Spleen (tissue), 11 donors: Measurements from ENCODE around the gene TLE5. TPM values are rescaled to one million over a fixed set of nuclear protein-coding genes. Genes with fewer than 3 reads are reported as not detected.
A peak's percentile ranks its signal among the peaks of the same experiment; 100 is the strongest.

ENCODE experiments used
- DNase-seq: peaks from one replicate; pipeline ENCODE4 v3.0.0-alpha.2; 2020
- H3K27ac ChIP-seq, 8 donors: fragments of 200-600 bp; sonication (generic) in 7 of 8; 1 replicate in 4 of 8; 2 replicates in 4 of 8; pipeline versions ENCODE4 v1.5.0 to v1.8.0; 2016 to 2021; ENCODE audit warnings: inconsistent platforms in 4 of 8, mild to moderate bottlenecking in 4 of 8, moderate library complexity in 1 of 8
- H3K27me3 ChIP-seq, 7 donors: fragments of 200-600 bp; sonication (generic) in 6 of 7; replicated peaks in 1 of 7; 1 replicate in 4 of 7; 2 replicates in 3 of 7; pipeline versions ENCODE4 v1.5.0 to v1.8.0; 2016 to 2021; ENCODE audit warnings: inconsistent platforms in 3 of 7, mild to moderate bottlenecking in 1 of 7
- H3K36me3 ChIP-seq, 6 donors: fragments of 200-600 bp; sonication (generic) in 5 of 6; 1 replicate in 4 of 6; 2 replicates in 2 of 6; pipeline versions ENCODE4 v1.5.0 to v1.8.0; 2016 to 2021; ENCODE audit warnings: inconsistent platforms in 2 of 6
- H3K4me1 ChIP-seq, 6 donors: fragments of 200-600 bp; sonication (generic) in 5 of 6; 1 replicate in 3 of 6; 2 replicates in 3 of 6; pipeline versions ENCODE4 v1.5.0 to v1.8.0; 2016 to 2021; ENCODE audit warnings: inconsistent platforms in 3 of 6
- H3K4me3 ChIP-seq, 8 donors: fragments of 200-600 bp; sonication (generic) in 7 of 8; 1 replicate in 4 of 8; 2 replicates in 4 of 8; pipeline versions ENCODE4 v1.5.0 to v1.8.0; 2016 to 2021; ENCODE audit warnings: inconsistent platforms in 4 of 8, mild to moderate bottlenecking in 4 of 8, moderate library complexity in 2 of 8
- H3K9me3 ChIP-seq, 8 donors: fragments of 200-600 bp; sonication (generic) in 7 of 8; 1 replicate in 4 of 8; 2 replicates in 4 of 8; pipeline versions ENCODE4 v1.5.0 to v1.8.0; 2016 to 2021; ENCODE audit warnings: inconsistent platforms in 4 of 8
- CTCF ChIP-seq, 11 experiments: fragments of 200-600 bp in 7 of 11; fragments of 450-650 bp in 4 of 11; sonication (generic) in 4 of 11; IDR thresholded peaks in 8 of 11; conservative IDR thresholded peaks in 3 of 11; 1 replicate in 7 of 11; 2 replicates in 4 of 11; pipeline versions ENCODE4 v1.4.0 to v1.8.0; 2016 to 2021; ENCODE audit warnings: antibody characterized with exemption in 11 of 11, inconsistent platforms in 4 of 11, mild to moderate bottlenecking in 1 of 11
- POLR2A ChIP-seq, 3 donors: fragments of 450-650 bp; IDR thresholded peaks; one replicate each; pipeline ENCODE4 v1.5.1; 2017; ENCODE audit warnings: antibody characterized with exemption in 3 of 3, mild to moderate bottlenecking in 1 of 3
- POLR2AphosphoS5 ChIP-seq, 3 donors: sonication (generic); formaldehyde crosslinking; IDR thresholded peaks; one replicate each; pipeline ENCODE4 v1.5.1; 2017; ENCODE audit warnings: antibody characterized with exemption in 3 of 3
- WGBS, 5 donors: extraction: QIAGEN DNeasy Blood & Tissue Kit in 3 of 5; methylation state at CpG; one replicate each; pipeline versions ENCODE4 v1.1.5 to v1.1.7; 2013 to 2018; 5-methylcytosine and 5-hydroxymethylcytosine counted together
- intact Hi-C: fragments of 100-400 bp; cut with DNase I; formaldehyde crosslinking; loops from one replicate; pipeline ENCODE4 v1.15.0; 2023; ENCODE audit warnings: low total_unique reads
- polyA plus RNA-seq, 3 donors: library from polyadenylated mRNA; stranded (reverse); fragments of 200-250 nt; gene quantifications; one replicate each; pipeline ENCODE4 v1.2.1, GENCODE V29; 2013
- total RNA-seq, 7 donors: library from RNA; depleted of rRNA in 3 of 7; stranded (reverse); fragments of >200 nt in 3 of 7; fragmentation: NEBNext Ultra II Directional in 4 of 7; extraction: Animal tissue kit (Norgen Biotek cat#: 25700) in 4 of 7; gene quantifications; one replicate each; pipeline versions ENCODE4 v1.1.0 to v1.2.1, GENCODE V29; 2016 to 2021
- donor health status: healthy with polysubstance abuse.
- donor health status: DM: no; HTN: no; CAD: no; lungs with moderate emphysema.
- donor health status: DM: no; HTN: no; CAD: no.
- donor health status: Bipolar disorder and iron deficiency.
- donor health status: healthy.
- donor health status: DM: no; HTN: no; CAD: no.
- donor health status: DM: yes; HTN: yes; CAD: no.

Gene TLE5
- total and polyA plus RNA-seq, 10 donors, result 325 to 618 (median 435) TPM

DNA sequence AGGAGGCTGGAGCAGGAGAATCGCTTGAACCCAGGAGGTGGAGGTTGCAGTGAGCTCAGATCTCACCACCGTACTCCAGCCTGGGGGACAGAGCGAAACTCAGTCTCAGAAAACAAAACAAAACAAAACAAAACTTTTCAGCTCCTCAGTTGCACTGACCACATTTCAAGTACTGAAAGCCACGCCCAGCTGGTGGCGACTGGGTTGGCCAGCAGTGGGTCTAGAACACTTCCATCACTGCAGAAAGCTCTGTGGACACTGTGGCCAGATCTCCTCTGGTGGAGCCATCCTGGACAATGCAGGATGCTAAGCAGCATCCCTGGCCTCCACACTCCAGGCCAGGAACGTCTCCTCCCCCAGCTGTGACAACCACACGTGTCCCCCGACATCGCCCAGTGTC lies 54.3 kb downstream of the TLE5 start:
- Histone ChIP-seq H3K4me3 (no peak overlapping the region), H3K27me3 (no peaks in the 10 kb centered on the region), H3K27ac (no peak overlapping the region), H3K36me3 (peaks cover 0 to 96% (median 8%) of the 10 kb centered on the region in 6 donors), H3K4me1 (no peaks in the 10 kb centered on the region), H3K9me3 (no peaks in the 10 kb centered on the region)
- DNase-seq, result no peak
- intact Hi-C loops, result no loop called here
- 71 to 84% (median 79%) methylated on average over 9 of the region's 9 CpGs for WGBS, 5 donors
- TF ChIP-seq POLR2A (IDR thresholded peaks at IDR 0.05) (no peak), POLR2AphosphoS5 (IDR thresholded peaks at IDR 0.05) (no peak), CTCF (IDR thresholded peaks at IDR 0.05 in 8 of 11, conservative IDR thresholded peaks at IDR 0.05 in 3 of 11) (no peak)

GRCh38 chr19:3006075-3006767 lies 56.1 kb downstream of the TLE5 start:
- Histone ChIP-seq H3K9me3 (no peaks in the 10 kb centered on the region), H3K27me3 (no peaks in the 10 kb centered on the region), H3K4me3 (no peak overlapping the region), H3K4me1 (no peaks in the 10 kb centered on the region), H3K27ac (no peak overlapping the region), H3K36me3 (peaks cover 0 to 97% (median 11%) of the 10 kb centered on the region in 6 donors)
- TF ChIP-seq POLR2AphosphoS5 (IDR thresholded peaks at IDR 0.05), result peak in 1 of 3 donors; percentile 38
- no peak for TF ChIP-seq CTCF (IDR thresholded peaks at IDR 0.05 in 8 of 11, conservative IDR thresholded peaks at IDR 0.05 in 3 of 11)
- no peak for TF ChIP-seq POLR2A (IDR thresholded peaks at IDR 0.05)
- WGBS, 5 donors, result 72 to 82% (median 76%) methylated on average over 23 to 37 of the region's 37 CpGs
- no peak for DNase-seq
- intact Hi-C loops, result no loop called here

DNA sequence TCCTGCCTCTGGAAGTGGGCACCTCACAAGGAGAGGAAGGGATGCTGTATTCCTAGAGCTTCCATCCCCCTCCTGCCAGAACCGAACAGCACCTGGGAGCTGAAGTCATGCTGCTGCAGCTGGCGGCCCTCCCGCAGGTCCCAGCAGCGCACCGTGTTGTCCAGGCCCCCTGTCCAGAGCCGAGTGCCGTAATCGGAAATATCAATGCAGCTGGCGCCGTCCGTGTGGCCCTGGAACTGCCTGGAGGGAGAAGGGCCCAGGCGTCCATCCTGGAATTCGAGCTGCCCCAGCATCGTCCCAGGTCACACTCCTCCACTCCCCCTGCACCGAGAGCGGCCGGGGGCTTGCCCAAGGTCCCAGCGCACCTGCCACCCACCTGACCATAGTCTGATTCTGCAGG lies 57.0 kb downstream of the TLE5 start:
- no peak overlapping the region for H3K27ac ChIP-seq
- TF ChIP-seq CTCF (IDR thresholded peaks at IDR 0.05 in 8 of 11, conservative IDR thresholded peaks at IDR 0.05 in 3 of 11) (no peak), POLR2AphosphoS5 (IDR thresholded peaks at IDR 0.05) (no peak), POLR2A (IDR thresholded peaks at IDR 0.05) (no peak)
- H3K36me3 ChIP-seq, result peaks cover 0 to 97% (median 11%) of the 10 kb centered on the region in 6 donors
- intact Hi-C loops, result no loop called here
- no peak overlapping the region for H3K4me3 ChIP-seq
- 77 to 93% (median 89%) methylated on average over 13 to 18 of the region's 18 CpGs for WGBS, 5 donors
- H3K9me3 ChIP-seq, result no peaks in the 10 kb centered on the region
- H3K4me1 ChIP-seq, result no peaks in the 10 kb centered on the region
- no peak for DNase-seq
- H3K27me3 ChIP-seq, result no peaks in the 10 kb centered on the region

GRCh38 chr19:3004522-3004921 lies 57.8 kb downstream of the TLE5 start:
- WGBS, 5 donors, result 77 to 100% (median 94%) methylated on average over 4 of the region's 4 CpGs
- Histone ChIP-seq H3K27me3 (no peaks in the 10 kb centered on the region), H3K27ac (no peak overlapping the region), H3K4me3 (no peak overlapping the region), H3K36me3 (peaks cover 0 to 92% (median 11%) of the 10 kb centered on the region in 6 donors), H3K9me3 (no peaks in the 10 kb centered on the region), H3K4me1 (no peaks in the 10 kb centered on the region)
- intact Hi-C loops, result no loop called here
- DNase-seq, result no peak
- TF ChIP-seq CTCF (IDR thresholded peaks at IDR 0.05 in 8 of 11, conservative IDR thresholded peaks at IDR 0.05 in 3 of 11), result no peak
- TF ChIP-seq POLR2AphosphoS5 (IDR thresholded peaks at IDR 0.05), result no peak
- TF ChIP-seq POLR2A (IDR thresholded peaks at IDR 0.05), result no peak
